ENCODE results near the gene CSNK1G3.

CSNK1G3 gene

DNA sequence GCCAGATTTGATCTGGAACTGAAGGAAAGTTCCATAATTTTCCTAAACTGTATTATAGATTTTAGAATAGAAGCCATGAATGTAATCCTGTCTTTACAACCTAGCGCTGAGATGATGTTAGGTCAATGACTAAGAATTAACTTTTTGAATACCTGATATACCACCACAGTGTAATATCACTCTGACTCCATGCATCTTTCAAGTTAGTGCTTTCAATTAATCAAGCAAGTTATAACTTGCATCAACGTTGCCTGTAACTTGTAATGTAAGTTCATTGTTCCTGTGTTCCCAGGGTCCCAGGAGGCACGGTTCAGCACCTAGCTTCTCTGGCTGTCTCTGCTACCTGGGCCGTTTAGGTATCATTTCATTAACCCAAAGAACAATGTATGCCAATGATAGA, 139.3 kb downstream of the CSNK1G3 start:
- DNase-seq, result no peak

DNA sequence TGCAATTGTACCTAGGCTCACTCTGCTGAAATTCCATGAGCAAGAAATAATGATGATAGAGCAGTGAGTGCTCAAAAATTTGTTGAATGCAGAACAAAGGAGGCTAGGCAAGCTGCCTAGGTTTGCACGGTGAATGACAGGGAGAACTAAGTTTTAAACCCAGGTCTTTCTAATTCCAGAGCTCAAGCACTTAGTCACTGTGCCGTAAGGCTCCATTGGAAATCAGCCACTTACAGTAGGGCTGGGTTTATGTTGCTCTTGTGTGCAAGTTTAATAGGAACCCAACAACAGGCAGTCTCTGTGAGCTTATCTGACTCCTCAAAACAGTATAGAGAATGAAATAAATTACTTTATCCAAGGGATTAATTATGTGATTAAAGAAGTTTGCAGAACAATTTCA, 147.0 kb downstream of the CSNK1G3 start:
- DNase-seq, result no peak

DNA sequence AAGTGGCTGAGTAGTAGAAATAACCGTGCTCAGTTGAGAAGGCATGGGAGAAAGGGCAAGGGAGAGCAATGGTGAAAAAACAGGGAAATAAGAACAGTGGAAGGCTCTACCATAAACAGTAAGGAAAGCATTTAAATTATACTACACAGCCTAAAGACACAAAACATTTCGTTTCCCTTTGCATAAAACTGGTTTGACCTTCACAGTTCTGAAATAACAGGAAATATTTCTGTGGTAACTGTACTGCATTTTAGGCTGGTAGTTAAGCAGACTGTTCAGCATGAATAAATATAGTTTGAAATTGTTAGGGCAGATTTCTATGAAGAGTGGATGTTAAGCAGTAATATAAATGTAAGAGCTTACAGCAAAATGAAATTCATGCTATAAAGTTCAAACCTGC, 147.5 kb downstream of the CSNK1G3 start:
- no peak for DNase-seq

DNA sequence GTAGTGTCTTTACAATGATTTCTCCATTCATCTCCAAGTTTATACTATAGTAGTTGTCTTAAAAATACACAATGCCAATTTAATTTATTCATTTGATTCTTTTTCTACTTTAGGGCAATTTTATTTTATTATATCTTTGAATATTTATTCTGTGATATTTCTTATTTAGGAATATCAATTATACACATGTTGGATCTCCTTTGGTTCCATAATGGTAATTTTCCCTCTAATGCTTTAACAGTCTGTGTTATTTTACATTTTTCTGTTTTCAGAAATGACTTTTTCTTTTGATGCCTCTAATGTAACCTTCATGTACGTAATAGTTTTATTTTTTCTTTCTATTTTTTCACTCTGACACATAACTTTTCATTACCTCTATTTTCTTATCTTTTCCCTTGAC, 153.0 kb downstream of the CSNK1G3 start:
- DNase-seq, result no peak

DNA sequence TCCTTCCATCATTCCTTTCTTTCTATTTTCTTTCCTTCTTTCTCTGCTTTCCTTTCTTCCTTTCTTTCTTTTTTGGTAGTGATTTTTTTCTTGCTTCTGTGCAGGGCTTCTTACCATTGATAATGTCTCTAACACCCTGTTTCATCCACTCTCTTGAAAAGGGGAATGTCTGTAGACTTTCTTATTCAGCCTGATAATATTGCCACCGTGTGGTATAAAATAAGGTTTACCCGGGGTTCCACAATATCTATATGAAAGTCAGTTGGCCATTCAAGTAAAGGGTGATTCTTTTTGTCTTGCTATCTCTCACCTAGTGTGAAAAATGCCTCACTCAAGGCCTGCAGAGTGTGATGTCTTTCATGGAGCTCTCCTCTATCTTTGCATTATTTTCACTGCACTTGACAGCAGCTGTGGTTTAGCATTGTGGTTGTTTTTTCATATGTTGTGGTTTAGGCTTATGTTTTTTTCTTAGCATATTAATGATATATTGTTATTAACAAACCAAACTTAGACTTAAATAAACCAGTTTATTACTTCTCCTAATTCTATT, 153.9 kb downstream of the CSNK1G3 start:
- DNase-seq, result no peak
